HPDE6-E6E7 (cell line): ENCODE results near the gene PLA2G4C.

Experiments
- DNase-seq: peaks from one replicate; pipeline ENCODE4 v3.0.0; 2011; ENCODE audit warnings: missing footprints; ENCODE audit errors: extremely low spot score

Gene PLA2G4C

GRCh38 chr19:48110350-48110966, at the start of gene PLA2G4C:
Gene PLA2G4C (minus strand): TSS chr19:48110817. CDS start chr19:48106529, 4,288 bp downstream.
- peak; percentile 96 for DNase-seq

GRCh38 chr19:48158210-48158790, 47.7 kb upstream of the PLA2G4C start:
- no peak for DNase-seq

- no peak for DNase-seq
Observed at GRCh38 chr19:48154003-48154402, 43.4 kb upstream of the PLA2G4C start.

GRCh38 chr19:48152551-48152950, 41.9 kb upstream of the PLA2G4C start:
- no peak for DNase-seq

- no peak for DNase-seq
Observed at GRCh38 chr19:48149430-48149829, 38.8 kb upstream of the PLA2G4C start.

GRCh38 chr19:48148576-48148975, 38.0 kb upstream of the PLA2G4C start:
- no peak for DNase-seq

- DNase-seq = no peak
Observed at GRCh38 chr19:48147597-48148175, 37.1 kb upstream of the PLA2G4C start.

GRCh38 chr19:48139053-48139452, 28.4 kb upstream of the PLA2G4C start:
- DNase-seq = no peak

- DNase-seq = no peak
Observed at GRCh38 chr19:48137411-48137810, 26.8 kb upstream of the PLA2G4C start.

GRCh38 chr19:48136547-48136946, 25.9 kb upstream of the PLA2G4C start:
- no peak for DNase-seq

GRCh38 chr19:48135411-48135810, 24.8 kb upstream of the PLA2G4C start:
- no peak for DNase-seq

GRCh38 chr19:48133094-48133493, 22.5 kb upstream of the PLA2G4C start:
- DNase-seq = no peak

- DNase-seq = no peak
Observed at GRCh38 chr19:48127561-48127960, 16.9 kb upstream of the PLA2G4C start.

GRCh38 chr19:48123907-48124651, 13.5 kb upstream of the PLA2G4C start:
- peak; percentile 79 for DNase-seq

- DNase-seq = no peak
Observed at GRCh38 chr19:48122421-48122820, 11.8 kb upstream of the PLA2G4C start.

GRCh38 chr19:48121909-48122371, 11.3 kb upstream of the PLA2G4C start:
- DNase-seq = peak; percentile 32

GRCh38 chr19:48121066-48121465, 10.4 kb upstream of the PLA2G4C start:
- no peak for DNase-seq

GRCh38 chr19:48120505-48120904, 9.9 kb upstream of the PLA2G4C start:
- no peak for DNase-seq

- DNase-seq = no peak
Observed at GRCh38 chr19:48118131-48118517, 7.5 kb upstream of the PLA2G4C start.

GRCh38 chr19:48117515-48118130, 7.0 kb upstream of the PLA2G4C start:
- DNase-seq = no peak

GRCh38 chr19:48113190-48113917, 2.7 kb upstream of the PLA2G4C start:
- DNase-seq = no peak
